Measurements from ENCODE around the gene ADAMTS7.

Gene ADAMTS7

GRCh38 chr15:78836333-78836732 is 25.1 kb upstream of the ADAMTS7 start:
- TF ChIP-seq, protein P1, sequence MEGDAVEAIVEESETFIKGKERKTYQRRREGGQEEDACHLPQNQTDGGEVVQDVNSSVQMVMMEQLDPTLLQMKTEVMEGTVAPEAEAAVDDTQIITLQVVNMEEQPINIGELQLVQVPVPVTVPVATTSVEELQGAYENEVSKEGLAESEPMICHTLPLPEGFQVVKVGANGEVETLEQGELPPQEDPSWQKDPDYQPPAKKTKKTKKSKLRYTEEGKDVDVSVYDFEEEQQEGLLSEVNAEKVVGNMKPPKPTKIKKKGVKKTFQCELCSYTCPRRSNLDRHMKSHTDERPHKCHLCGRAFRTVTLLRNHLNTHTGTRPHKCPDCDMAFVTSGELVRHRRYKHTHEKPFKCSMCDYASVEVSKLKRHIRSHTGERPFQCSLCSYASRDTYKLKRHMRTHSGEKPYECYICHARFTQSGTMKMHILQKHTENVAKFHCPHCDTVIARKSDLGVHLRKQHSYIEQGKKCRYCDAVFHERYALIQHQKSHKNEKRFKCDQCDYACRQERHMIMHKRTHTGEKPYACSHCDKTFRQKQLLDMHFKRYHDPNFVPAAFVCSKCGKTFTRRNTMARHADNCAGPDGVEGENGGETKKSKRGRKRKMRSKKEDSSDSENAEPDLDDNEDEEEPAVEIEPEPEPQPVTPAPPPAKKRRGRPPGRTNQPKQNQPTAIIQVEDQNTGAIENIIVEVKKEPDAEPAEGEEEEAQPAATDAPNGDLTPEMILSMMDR (IDR thresholded peaks at IDR 0.05; ENCODE audit: low read depth, low read length), result no peak
- no peaks in the 10 kb centered on the region for H3K27me3 ChIP-seq (ENCODE audit: insufficient read depth, low read depth, severe bottlenecking)
- no peak overlapping the region for H3K4me3 ChIP-seq (ENCODE audit: low read depth, low read length)
- no peaks in the 10 kb centered on the region for H3K36me3 ChIP-seq
- no peak overlapping the region for H3K27ac ChIP-seq
- H3K9me3 ChIP-seq (ENCODE audit: severe bottlenecking), result no peaks in the 10 kb centered on the region
- no peak for DNase-seq

GRCh38 chr15:78831229-78832207 is 20.3 kb upstream of the ADAMTS7 start:
- H3K27me3 ChIP-seq (ENCODE audit: insufficient read depth, low read depth, severe bottlenecking), result no peaks in the 10 kb centered on the region
- TF ChIP-seq, protein P1 (IDR thresholded peaks at IDR 0.05; ENCODE audit: low read depth, low read length), result no peak
- no peak for DNase-seq

GRCh38 chr15:78830514-78831228 is 19.4 kb upstream of the ADAMTS7 start:
- Histone ChIP-seq H3K4me3 (ENCODE audit: low read depth, low read length) (no peak overlapping the region), H3K27me3 (ENCODE audit: insufficient read depth, low read depth, severe bottlenecking) (no peaks in the 10 kb centered on the region), H3K36me3 (no peaks in the 10 kb centered on the region), H3K9me3 (ENCODE audit: severe bottlenecking) (no peaks in the 10 kb centered on the region), H3K27ac (no peak overlapping the region)
- DNase-seq, result no peak
- TF ChIP-seq, protein P1 (IDR thresholded peaks at IDR 0.05; ENCODE audit: low read depth, low read length), result no peak

More at GRCh38 chr15:78831229-78832207, 20.3 kb upstream of the ADAMTS7 start:
- H3K4me3 ChIP-seq (ENCODE audit: low read depth, low read length), result no peak overlapping the region
- no peaks in the 10 kb centered on the region for H3K9me3 ChIP-seq (ENCODE audit: severe bottlenecking)
- H3K27ac ChIP-seq, result no peak overlapping the region
- H3K36me3 ChIP-seq, result no peaks in the 10 kb centered on the region

DNA sequence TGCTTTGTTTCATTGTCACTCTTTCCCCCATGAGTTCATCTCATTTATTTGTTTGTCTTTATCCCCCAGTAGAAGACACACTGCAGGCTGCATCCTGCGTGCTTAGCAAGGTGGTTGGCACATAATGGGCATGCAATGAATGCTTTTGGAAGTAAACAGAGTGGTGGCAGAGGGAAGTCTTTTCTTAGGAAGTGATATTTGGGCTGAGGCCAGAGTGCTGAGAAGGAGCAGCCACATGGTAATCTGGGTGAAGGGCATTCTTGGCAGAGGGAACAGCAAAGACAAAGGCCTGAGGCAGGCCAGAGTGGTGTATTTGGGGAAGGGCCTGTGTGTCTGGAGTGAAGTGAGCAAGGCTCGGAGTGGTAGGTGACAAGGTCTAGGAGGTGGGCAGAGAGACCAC is 17.7 kb upstream of the ADAMTS7 start:
- H3K9me3 ChIP-seq (ENCODE audit: severe bottlenecking), result no peaks in the 10 kb centered on the region
- H3K27me3 ChIP-seq (ENCODE audit: insufficient read depth, low read depth, severe bottlenecking), result no peaks in the 10 kb centered on the region
- DNase-seq, result no peak
- TF ChIP-seq, protein P1 (IDR thresholded peaks at IDR 0.05; ENCODE audit: low read depth, low read length), result no peak
- H3K36me3 ChIP-seq, result no peaks in the 10 kb centered on the region
- H3K4me3 ChIP-seq (ENCODE audit: low read depth, low read length), result no peak overlapping the region
- H3K27ac ChIP-seq, result no peak overlapping the region

DNA sequence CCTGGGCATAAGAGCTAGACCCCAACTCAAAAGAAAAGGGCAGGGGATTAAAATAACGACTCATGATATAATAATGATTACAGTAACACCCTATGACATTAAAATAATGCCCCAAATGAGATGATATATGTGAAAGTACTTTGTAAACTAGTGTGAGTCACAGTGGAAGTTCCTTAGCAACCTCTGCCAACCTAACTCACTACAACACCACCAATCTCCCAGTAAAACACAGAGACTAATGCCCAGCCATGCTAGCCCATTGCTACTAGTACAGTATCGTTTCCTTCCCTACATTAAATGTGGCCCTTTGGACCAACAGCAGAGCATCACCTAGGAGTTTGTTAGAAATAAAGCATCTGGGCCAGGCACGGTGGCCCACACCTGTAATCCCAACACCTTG is 11.2 kb upstream of the ADAMTS7 start:
- no peaks in the 10 kb centered on the region for H3K27me3 ChIP-seq (ENCODE audit: insufficient read depth, low read depth, severe bottlenecking)
- TF ChIP-seq, protein P1 (IDR thresholded peaks at IDR 0.05; ENCODE audit: low read depth, low read length), result no peak
- no peak overlapping the region for H3K4me3 ChIP-seq (ENCODE audit: low read depth, low read length)
- DNase-seq, result no peak
- H3K9me3 ChIP-seq (ENCODE audit: severe bottlenecking), result no peaks in the 10 kb centered on the region
- no peaks in the 10 kb centered on the region for H3K36me3 ChIP-seq
- no peak overlapping the region for H3K27ac ChIP-seq

Data from WERI-Rb-1 (cell line).